GM18519 (cell line): ENCODE data around the gene KIN.
"Not testable (repeated sequence)": the region's sequence is repeated elsewhere in the genome, so short reads cannot be mapped to it uniquely, and the experiment has no call there.

Source experiments
- ATAC-seq: cut with Tn5 transposase; IDR thresholded peaks from one replicate; pipeline ENCODE4 v1.9.1; 2021; ENCODE audit warnings: mild to moderate bottlenecking, moderate library complexity; ENCODE audit not compliant: unreplicated experiment, low FRiP score

The KIN gene

GRCh38 chr10:7795605-7796004, 7.8 kb upstream of the KIN start:
- ATAC-seq = no peak

- ATAC-seq = no peak
Measured at GRCh38 chr10:7794251-7795026, 6.6 kb upstream of the KIN start.

GRCh38 chr10:7792541-7792940, 4.7 kb upstream of the KIN start:
- ATAC-seq = no peak

GRCh38 chr10:7789390-7789789, 1.6 kb upstream of the KIN start:
- ATAC-seq = no peak

- ATAC-seq = no peak
Measured at GRCh38 chr10:7788639-7789286, 970 bp upstream of the KIN start.

GRCh38 chr10:7787150-7787856, 490 bp downstream of the KIN start:
- no peak for ATAC-seq

- no peak for ATAC-seq
Measured at GRCh38 chr10:7786430-7786829, 1.4 kb downstream of the KIN start.

- ATAC-seq = not testable (repeated sequence)
Measured at GRCh38 chr10:7782194-7782593, 5.6 kb downstream of the KIN start.

- no peak for ATAC-seq
Measured at GRCh38 chr10:7776777-7777176, 11.0 kb downstream of the KIN start.

GRCh38 chr10:7773845-7774801, 13.7 kb downstream of the KIN start:
- ATAC-seq = no peak

- ATAC-seq = no peak
Measured at GRCh38 chr10:7768417-7768816, 19.4 kb downstream of the KIN start.

GRCh38 chr10:7767209-7767608, 20.6 kb downstream of the KIN start:
- ATAC-seq = no peak

GRCh38 chr10:7766241-7766640, 21.6 kb downstream of the KIN start:
- no peak for ATAC-seq

- no peak for ATAC-seq
Measured at GRCh38 chr10:7763929-7764328, 23.9 kb downstream of the KIN start.

- no peak for ATAC-seq
Measured at GRCh38 chr10:7756360-7756992, 31.3 kb downstream of the KIN start.

GRCh38 chr10:7755103-7755502, 32.7 kb downstream of the KIN start:
- ATAC-seq = no peak

- ATAC-seq = no peak
Measured at GRCh38 chr10:7752251-7752650, 35.5 kb downstream of the KIN start.

GRCh38 chr10:7750222-7750621, 37.6 kb downstream of the KIN start:
- ATAC-seq = no peak

GRCh38 chr10:7748637-7749036, 39.2 kb downstream of the KIN start:
- ATAC-seq = not testable (repeated sequence)

GRCh38 chr10:7744307-7744706, 43.5 kb downstream of the KIN start:
- no peak for ATAC-seq
